Measurements from ENCODE around the gene OR51V1.

OR51V1 gene

DNA sequence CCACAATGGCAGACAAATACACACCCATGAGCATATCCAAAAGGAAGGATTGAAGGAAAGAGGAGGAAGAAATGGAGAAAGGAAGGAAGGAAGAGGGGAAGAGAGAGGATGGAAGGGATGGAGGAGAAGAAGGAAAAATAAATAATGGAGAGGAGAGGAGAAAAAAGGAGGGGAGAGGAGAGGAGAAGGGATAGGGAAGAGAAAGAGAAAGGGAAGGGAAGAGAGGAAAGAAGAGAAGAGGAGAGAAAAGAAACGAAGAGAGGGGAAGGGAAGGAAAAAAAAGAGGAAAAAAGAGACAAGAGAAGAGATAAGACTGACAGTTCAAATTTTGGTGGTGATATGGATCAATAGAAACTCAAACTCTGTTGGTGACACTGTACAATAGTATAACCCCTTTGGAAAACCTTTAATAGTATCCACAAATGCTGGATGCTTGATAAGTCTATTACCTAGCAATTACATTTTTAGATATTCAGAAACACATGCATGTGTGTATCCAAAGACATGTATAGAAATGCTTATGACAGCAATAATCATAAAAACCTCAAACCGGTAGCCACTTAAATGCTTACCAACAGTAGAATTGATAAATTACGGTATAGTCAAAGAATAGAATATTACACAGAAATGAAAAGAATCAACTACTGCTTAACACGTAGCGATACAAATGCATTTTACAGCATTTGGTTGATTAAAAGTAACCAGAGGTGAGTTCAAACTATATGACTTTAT lies 35.0 kb upstream of the OR51V1 start:
- H3K9me3 Mint-ChIP-seq, result no peaks in the 10 kb centered on the region
- H3K4me1 Mint-ChIP-seq, result no peaks in the 10 kb centered on the region
- no peak overlapping the region for H3K4me3 Mint-ChIP-seq
- no peaks in the 10 kb centered on the region for H3K36me3 Mint-ChIP-seq
- H3K27me3 Mint-ChIP-seq, result peaks cover 7% of the 10 kb centered on the region
- no peak overlapping the region for H3K27ac Mint-ChIP-seq

DNA sequence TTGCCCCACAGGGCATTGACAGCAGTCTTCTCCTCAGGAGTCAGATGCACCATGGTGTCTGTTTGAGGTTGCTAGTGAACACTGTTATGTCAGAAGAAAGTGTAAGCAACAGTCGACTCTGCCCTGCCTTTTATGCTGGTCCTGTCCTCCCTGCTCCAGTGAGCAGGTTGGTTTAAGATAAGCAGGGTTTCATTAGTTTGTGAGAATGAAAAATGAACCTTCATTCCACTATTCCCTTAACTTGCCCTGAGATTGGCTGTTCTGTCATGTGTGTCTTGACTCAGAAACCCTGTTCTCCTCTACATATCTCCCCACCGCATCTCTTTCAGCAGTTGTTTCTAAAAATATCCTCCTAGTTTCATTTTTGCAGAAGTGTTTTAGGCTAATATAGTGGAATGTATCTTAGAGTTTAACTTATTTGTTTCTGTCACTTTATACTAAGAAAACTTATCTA lies 33.9 kb upstream of the OR51V1 start, which contains the start of gene HBD:
Gene HBD (minus strand): TSS at position 103 of the 454 bp plus-strand sequence. CDS start 50 bp downstream, at position 53.
- Mint-ChIP-seq H3K27me3 (peaks cover 8% of the 10 kb centered on the region), H3K36me3 (no peaks in the 10 kb centered on the region), H3K27ac (no peak within 1 kb of the TSS), H3K4me3 (no peak within 1 kb of the TSS), H3K9me3 (no peaks in the 10 kb centered on the region), H3K4me1 (no peaks in the 10 kb centered on the region)

DNA sequence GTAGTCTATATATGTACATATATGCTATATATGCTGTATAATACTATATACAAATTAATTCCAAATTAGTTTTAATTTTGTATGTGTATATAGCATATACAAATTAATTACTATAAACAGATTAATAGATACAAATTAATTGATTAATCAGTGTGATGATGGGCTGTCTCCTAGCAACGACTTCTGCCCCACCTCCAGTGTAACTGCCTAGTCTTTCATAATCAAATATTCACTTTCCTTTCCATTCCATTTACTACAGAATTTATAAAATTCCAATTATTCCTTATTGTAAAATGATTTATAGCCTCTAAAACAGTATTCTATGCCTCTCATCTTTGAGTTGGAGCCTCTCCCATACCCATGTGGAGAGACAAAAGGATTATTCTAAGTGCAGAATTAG lies 32.8 kb upstream of the OR51V1 start:
- Mint-ChIP-seq H3K27ac (no peak overlapping the region), H3K36me3 (no peaks in the 10 kb centered on the region), H3K4me1 (no peaks in the 10 kb centered on the region), H3K9me3 (no peaks in the 10 kb centered on the region), H3K4me3 (no peak overlapping the region), H3K27me3 (peaks cover 3% of the 10 kb centered on the region)

DNA sequence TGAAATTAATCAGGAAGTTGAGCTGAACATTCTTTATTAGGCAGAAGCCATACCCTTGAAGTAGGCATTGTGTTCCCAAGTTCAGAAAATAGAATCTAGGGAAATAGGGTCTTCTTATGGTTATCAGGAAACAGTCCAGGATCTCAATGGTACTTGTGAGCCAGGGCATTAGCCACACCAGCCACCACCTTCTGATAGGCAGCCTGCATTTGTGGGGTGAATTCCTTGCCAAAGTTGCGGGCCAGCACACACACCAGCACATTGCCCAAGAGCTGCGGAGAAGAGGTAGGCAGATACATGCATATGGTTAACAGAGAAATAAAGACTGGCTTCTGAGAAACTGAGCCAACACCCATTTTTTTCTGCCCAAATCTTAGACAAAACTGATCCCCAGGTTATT lies 32.3 kb upstream of the OR51V1 start:
- no peak overlapping the region for H3K4me3 Mint-ChIP-seq
- H3K27me3 Mint-ChIP-seq, result peaks cover 6% of the 10 kb centered on the region
- H3K9me3 Mint-ChIP-seq, result no peaks in the 10 kb centered on the region
- no peak overlapping the region for H3K27ac Mint-ChIP-seq
- no peaks in the 10 kb centered on the region for H3K36me3 Mint-ChIP-seq
- H3K4me1 Mint-ChIP-seq, result no peaks in the 10 kb centered on the region

DNA sequence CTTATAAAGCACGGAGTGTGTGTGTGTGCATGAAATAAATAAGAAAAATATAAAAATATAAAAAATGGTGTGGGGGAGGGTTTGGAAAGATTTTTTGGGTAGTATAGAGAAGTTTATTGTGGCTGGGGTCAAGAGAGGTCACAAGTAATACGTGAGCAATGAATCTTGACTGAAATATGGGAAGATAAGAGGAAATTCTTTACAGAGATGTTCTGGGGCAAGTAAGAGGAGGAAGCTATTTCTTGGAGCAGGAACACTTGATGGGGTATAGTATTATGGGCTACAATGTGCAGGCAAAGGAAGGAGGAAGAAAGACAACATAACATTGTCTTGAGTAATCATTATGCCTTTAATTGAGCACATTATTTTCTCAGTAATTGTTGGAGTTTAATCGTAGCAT lies 31.7 kb upstream of the OR51V1 start:
- H3K9me3 Mint-ChIP-seq, result no peaks in the 10 kb centered on the region
- H3K4me1 Mint-ChIP-seq, result no peaks in the 10 kb centered on the region
- H3K27me3 Mint-ChIP-seq, result peaks cover 5% of the 10 kb centered on the region
- H3K4me3 Mint-ChIP-seq, result no peak overlapping the region
- H3K36me3 Mint-ChIP-seq, result no peaks in the 10 kb centered on the region
- no peak overlapping the region for H3K27ac Mint-ChIP-seq

DNA sequence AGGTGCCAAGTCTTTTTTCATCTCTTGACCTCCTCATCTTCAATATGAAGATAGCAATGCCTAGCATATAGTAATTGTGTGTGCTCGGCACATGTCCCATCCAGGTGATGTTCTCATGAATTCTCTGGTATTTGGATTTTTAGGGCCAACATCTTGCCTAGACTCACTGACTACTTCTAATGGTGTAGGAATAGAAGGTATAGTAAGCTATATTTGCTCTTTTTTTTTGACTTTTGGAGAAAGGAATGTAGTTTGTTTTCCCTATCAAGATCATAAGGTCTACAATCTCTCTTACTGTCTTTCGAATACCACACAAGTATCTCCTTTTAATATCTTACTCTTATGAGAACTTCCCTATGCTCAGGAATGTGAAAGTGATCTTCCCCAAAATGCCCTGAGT lies 30.6 kb upstream of the OR51V1 start:
- Mint-ChIP-seq H3K4me1 (no peaks in the 10 kb centered on the region), H3K27ac (no peak overlapping the region), H3K4me3 (no peak overlapping the region), H3K27me3 (peaks cover 5% of the 10 kb centered on the region), H3K36me3 (no peaks in the 10 kb centered on the region), H3K9me3 (no peaks in the 10 kb centered on the region)

DNA sequence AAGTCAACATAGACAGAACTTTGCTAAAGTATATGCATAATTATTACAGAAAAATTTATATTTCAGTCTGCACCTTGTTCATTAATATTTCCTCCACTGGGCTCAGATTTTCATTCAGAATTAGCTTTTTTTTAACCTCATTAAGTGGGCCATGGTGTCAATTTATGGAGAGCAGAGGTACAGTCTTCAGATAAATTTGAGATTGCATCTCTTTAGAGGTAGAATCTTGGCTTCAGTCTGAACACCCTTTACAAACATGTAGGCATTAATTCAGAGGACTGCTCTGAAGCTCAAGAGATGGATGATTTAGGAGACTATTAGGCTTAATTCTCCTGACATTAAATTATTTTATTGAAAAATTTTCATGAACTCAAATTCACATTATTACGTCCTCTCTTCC lies 29.8 kb upstream of the OR51V1 start:
- Mint-ChIP-seq H3K27me3 (peaks cover 5% of the 10 kb centered on the region), H3K9me3 (no peaks in the 10 kb centered on the region), H3K36me3 (no peaks in the 10 kb centered on the region), H3K4me3 (no peak overlapping the region), H3K4me1 (no peaks in the 10 kb centered on the region), H3K27ac (no peak overlapping the region)

DNA sequence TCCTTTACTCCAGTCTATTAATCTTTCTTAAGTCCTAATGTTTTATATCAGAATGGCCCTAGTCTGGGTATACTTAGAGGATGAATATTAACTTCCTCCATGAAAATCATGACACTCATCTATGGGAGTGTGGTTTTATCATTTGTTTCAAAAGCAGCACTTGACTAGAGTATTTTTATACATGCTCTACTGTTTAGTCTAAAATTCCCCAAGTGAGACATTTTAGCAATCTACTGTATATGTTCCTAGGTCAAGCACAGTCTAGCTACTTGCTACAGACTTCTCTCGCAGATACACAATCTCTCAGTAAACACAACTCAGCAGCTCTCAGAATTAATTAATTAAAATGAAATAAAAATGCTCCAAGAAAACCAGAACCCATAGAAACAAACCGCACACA lies 29.3 kb upstream of the OR51V1 start:
- Mint-ChIP-seq H3K36me3 (no peaks in the 10 kb centered on the region), H3K9me3 (no peaks in the 10 kb centered on the region), H3K4me3 (no peak overlapping the region), H3K27ac (no peak overlapping the region), H3K4me1 (no peaks in the 10 kb centered on the region), H3K27me3 (peaks cover 5% of the 10 kb centered on the region)

DNA sequence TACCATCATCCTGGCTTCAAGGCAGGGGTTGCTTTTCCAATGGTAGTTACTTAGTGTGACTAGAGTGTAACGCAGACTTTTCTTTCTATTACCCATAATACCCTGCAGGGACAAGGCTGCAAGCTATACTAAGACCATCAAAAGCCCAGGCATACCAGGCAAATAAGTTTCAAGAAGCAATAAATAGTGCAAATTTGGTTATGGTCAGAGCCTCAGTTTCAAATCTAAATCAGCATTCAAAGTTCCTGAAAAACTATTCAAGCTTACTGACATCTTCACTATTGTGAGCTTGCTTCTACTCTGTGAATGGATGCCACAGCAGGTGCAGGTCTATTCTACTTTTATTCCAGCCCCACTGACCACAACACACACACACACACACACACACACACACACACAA lies 28.9 kb upstream of the OR51V1 start:
- H3K27me3 Mint-ChIP-seq, result peaks cover 5% of the 10 kb centered on the region
- H3K36me3 Mint-ChIP-seq, result no peaks in the 10 kb centered on the region
- H3K27ac Mint-ChIP-seq, result no peak overlapping the region

DNA sequence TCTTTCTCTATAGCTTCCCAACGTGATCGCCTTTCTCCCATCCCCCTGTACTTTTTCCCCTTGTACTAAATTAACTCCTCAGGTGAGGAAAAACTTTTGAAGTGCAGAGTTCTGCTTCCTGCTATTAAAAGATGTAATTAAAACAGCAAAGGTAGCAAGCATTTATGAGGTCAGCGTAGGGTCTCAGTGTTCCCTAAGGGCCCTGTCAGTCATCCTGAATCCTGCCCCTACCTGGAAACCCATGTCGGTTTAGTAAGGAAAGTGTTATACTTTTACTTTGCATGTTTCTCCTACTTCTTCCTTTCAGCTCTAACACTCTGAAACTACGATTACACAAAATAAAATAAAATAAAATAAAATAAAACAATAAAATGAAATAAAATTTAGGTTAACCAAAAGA lies 27.6 kb upstream of the OR51V1 start:
- Mint-ChIP-seq H3K27ac (no peak overlapping the region), H3K36me3 (no peaks in the 10 kb centered on the region), H3K27me3 (peaks cover 5% of the 10 kb centered on the region), H3K9me3 (no peaks in the 10 kb centered on the region), H3K4me3 (no peak overlapping the region), H3K4me1 (no peaks in the 10 kb centered on the region)

More for the DNA sequence above, 28.9 kb upstream of the OR51V1 start:
- H3K4me1 Mint-ChIP-seq, result no peaks in the 10 kb centered on the region
- H3K9me3 Mint-ChIP-seq, result no peaks in the 10 kb centered on the region
- no peak overlapping the region for H3K4me3 Mint-ChIP-seq

DNA sequence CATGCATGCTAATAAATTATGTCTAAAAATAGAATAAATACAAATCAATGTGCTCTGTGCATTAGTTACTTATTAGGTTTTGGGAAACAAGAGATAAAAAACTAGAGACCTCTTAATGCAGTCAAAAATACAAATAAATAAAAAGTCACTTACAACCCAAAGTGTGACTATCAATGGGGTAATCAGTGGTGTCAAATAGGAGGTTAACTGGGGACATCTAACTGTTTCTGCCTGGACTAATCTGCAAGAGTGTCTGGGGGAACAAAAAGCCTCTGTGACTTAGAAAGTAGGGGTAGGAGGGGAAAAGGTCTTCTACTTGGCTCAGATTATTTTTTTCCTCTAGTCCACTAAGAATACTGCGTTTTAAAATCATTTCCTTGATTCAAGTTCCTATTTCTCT lies 27.2 kb upstream of the OR51V1 start:
- no peaks in the 10 kb centered on the region for H3K9me3 Mint-ChIP-seq
- H3K4me3 Mint-ChIP-seq, result no peak overlapping the region
- H3K4me1 Mint-ChIP-seq, result no peaks in the 10 kb centered on the region
- no peak overlapping the region for H3K27ac Mint-ChIP-seq
- H3K36me3 Mint-ChIP-seq, result no peaks in the 10 kb centered on the region
- peaks cover 5% of the 10 kb centered on the region for H3K27me3 Mint-ChIP-seq

DNA sequence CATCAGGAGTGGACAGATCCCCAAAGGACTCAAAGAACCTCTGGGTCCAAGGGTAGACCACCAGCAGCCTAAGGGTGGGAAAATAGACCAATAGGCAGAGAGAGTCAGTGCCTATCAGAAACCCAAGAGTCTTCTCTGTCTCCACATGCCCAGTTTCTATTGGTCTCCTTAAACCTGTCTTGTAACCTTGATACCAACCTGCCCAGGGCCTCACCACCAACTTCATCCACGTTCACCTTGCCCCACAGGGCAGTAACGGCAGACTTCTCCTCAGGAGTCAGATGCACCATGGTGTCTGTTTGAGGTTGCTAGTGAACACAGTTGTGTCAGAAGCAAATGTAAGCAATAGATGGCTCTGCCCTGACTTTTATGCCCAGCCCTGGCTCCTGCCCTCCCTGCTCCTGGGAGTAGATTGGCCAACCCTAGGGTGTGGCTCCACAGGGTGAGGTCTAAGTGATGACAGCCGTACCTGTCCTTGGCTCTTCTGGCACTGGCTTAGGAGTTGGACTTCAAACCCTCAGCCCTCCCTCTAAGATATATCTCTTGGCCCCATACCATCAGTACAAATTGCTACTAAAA lies 26.3 kb upstream of the OR51V1 start, which contains the start of gene HBB:
Gene HBB (minus strand): TSS at position 340 of the 579 bp plus-strand sequence. CDS start 50 bp downstream, at position 290.
- no peak within 1 kb of the TSS for H3K27ac Mint-ChIP-seq
- H3K36me3 Mint-ChIP-seq, result no peaks in the 10 kb centered on the region
- H3K4me1 Mint-ChIP-seq, result no peaks in the 10 kb centered on the region
- no peak within 1 kb of the TSS for H3K4me3 Mint-ChIP-seq
- H3K27me3 Mint-ChIP-seq, result peaks cover 7% of the 10 kb centered on the region
- H3K9me3 Mint-ChIP-seq, result no peaks in the 10 kb centered on the region

DNA sequence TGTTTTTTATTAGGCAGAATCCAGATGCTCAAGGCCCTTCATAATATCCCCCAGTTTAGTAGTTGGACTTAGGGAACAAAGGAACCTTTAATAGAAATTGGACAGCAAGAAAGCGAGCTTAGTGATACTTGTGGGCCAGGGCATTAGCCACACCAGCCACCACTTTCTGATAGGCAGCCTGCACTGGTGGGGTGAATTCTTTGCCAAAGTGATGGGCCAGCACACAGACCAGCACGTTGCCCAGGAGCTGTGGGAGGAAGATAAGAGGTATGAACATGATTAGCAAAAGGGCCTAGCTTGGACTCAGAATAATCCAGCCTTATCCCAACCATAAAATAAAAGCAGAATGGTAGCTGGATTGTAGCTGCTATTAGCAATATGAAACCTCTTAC lies 25.0 kb upstream of the OR51V1 start:
- H3K9me3 Mint-ChIP-seq, result no peaks in the 10 kb centered on the region
- H3K36me3 Mint-ChIP-seq, result no peaks in the 10 kb centered on the region
- H3K4me1 Mint-ChIP-seq, result no peaks in the 10 kb centered on the region
- no peak overlapping the region for H3K27ac Mint-ChIP-seq
- no peak overlapping the region for H3K4me3 Mint-ChIP-seq
- peaks cover 6% of the 10 kb centered on the region for H3K27me3 Mint-ChIP-seq

DNA sequence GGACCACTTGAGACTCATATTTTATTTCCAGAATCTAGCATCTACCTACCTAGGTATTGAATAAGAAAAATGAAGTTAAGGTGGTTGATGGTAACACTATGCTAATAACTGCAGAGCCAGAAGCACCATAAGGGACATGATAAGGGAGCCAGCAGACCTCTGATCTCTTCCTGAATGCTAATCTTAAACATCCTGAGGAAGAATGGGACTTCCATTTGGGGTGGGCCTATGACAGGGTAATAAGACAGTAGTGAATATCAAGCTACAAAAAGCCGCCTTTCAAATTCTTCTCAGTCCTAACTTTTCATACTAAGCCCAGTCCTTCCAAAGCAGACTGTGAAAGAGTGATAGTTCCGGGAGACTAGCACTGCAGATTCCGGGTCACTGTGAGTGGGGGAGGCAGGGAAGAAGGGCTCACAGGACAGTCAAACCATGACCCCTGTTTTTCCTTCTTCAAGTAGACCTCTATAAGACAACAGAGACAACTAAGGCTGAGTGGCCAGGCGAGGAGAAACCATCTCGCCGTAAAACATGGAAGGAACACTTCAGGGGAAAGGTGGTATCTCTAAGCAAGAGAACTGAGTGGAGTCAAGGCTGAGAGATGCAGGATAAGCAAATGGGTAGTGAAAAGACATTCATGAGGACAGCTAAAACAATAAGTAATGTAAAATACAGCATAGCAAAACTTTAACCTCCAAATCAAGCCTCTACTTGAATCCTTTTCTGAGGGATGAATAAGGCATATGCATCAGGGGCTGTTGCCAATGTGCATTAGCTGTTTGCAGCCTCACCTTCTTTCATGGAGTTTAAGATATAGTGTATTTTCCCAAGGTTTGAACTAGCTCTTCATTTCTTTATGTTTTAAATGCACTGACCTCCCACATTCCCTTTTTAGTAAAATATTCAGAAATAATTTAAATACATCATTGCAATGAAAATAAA lies 24.3 kb upstream of the OR51V1 start:
- H3K27ac Mint-ChIP-seq, result no peak overlapping the region
- H3K27me3 Mint-ChIP-seq, result peaks cover 5% of the 10 kb centered on the region
- no peak overlapping the region for H3K4me3 Mint-ChIP-seq
- H3K4me1 Mint-ChIP-seq, result no peaks in the 10 kb centered on the region
- H3K9me3 Mint-ChIP-seq, result no peaks in the 10 kb centered on the region
- H3K36me3 Mint-ChIP-seq, result no peaks in the 10 kb centered on the region

DNA sequence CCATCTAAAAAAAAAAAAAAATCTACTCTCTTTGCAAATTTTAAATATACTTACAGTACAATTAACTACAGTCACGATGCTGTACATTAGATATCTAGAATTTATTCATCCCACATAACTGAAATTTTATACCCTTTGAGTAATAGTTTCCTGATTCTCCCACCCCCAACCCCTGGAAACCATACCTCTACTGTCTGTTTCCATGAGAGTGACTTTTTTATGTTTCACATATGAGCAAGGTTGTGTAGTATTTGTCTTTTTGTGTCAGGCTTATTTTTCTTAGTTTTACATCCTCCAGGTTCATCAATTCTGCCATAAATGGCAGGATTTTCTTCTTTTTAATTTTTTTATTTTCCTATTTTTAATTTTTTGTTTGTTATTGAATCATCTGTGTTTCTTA lies 23.2 kb upstream of the OR51V1 start:
- no peaks in the 10 kb centered on the region for H3K9me3 Mint-ChIP-seq
- no peaks in the 10 kb centered on the region for H3K36me3 Mint-ChIP-seq
- H3K27ac Mint-ChIP-seq, result no peak overlapping the region
- H3K4me1 Mint-ChIP-seq, result no peaks in the 10 kb centered on the region
- H3K27me3 Mint-ChIP-seq, result peaks cover 5% of the 10 kb centered on the region
- H3K4me3 Mint-ChIP-seq, result no peak overlapping the region

DNA sequence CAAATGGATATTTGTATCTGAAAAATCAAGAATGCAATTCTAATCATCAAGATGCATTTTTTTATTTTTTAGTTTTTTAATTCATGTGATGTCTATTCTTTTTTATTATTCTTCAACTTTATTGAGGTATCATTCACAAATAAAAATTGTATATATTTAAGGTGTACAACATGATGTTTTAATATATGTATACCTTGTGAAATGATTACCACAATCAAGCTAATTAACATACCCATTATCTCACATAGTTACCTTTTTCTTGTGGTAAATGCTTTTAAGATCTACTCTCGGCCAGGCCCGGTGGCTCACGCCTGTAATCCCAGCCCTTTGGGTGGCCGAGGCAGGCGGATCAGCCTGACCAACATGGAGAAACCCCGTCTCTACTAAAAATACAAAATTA lies 22.7 kb upstream of the OR51V1 start:
- no peak overlapping the region for H3K4me3 Mint-ChIP-seq
- no peaks in the 10 kb centered on the region for H3K36me3 Mint-ChIP-seq
- no peaks in the 10 kb centered on the region for H3K9me3 Mint-ChIP-seq
- no peak overlapping the region for H3K27ac Mint-ChIP-seq
- H3K27me3 Mint-ChIP-seq, result peaks cover 5% of the 10 kb centered on the region
- H3K4me1 Mint-ChIP-seq, result no peaks in the 10 kb centered on the region
